ENCODE measurements around the gene TMEM50B.

The TMEM50B gene

GRCh38 chr21:33411949-33412430, 67.8 kb downstream of the TMEM50B start:
- DNase-seq (ENCODE audit: low read depth): no peak
- TF ChIP-seq CTCF (IDR thresholded peaks at IDR 0.05; ENCODE audit: insufficient read depth, low read depth, low read length, missing control alignments): no peak
- H3K4me3 ChIP-seq (ENCODE audit: low read depth, low read length): no peak overlapping the region

- TF ChIP-seq CTCF (IDR thresholded peaks at IDR 0.05; ENCODE audit: insufficient read depth, low read depth, low read length, missing control alignments): no peak
- peak overlapping the region; percentile 91 for H3K4me3 ChIP-seq (ENCODE audit: low read depth, low read length)
- DNase-seq (ENCODE audit: low read depth): no peak
Measured at GRCh38 chr21:33406493-33406892, 73.3 kb downstream of the TMEM50B start.

GRCh38 chr21:33403786-33404585, 75.8 kb downstream of the TMEM50B start:
- H3K4me3 ChIP-seq (ENCODE audit: low read depth, low read length): peak overlapping the region; percentile 91
- TF ChIP-seq CTCF (IDR thresholded peaks at IDR 0.05; ENCODE audit: insufficient read depth, low read depth, low read length, missing control alignments): no peak
- DNase-seq (ENCODE audit: low read depth): peak; percentile 74

GRCh38 chr21:33403128-33403785, 76.5 kb downstream of the TMEM50B start, which contains the start of gene IFNGR2:
TSS of gene IFNGR2 (plus strand) at chr21:33403413. CDS start at chr21:33403544, 131 bp downstream.
- DNase-seq (ENCODE audit: low read depth): peak; percentile 76
- H3K4me3 ChIP-seq (ENCODE audit: low read depth, low read length): peak within 1 kb of the TSS; percentile 91
- TF ChIP-seq CTCF (IDR thresholded peaks at IDR 0.05; ENCODE audit: insufficient read depth, low read depth, low read length, missing control alignments): no peak

GRCh38 chr21:33402001-33402979, 77.5 kb downstream of the TMEM50B start:
- H3K4me3 ChIP-seq (ENCODE audit: low read depth, low read length): peak overlapping the region; percentile 91
- DNase-seq (ENCODE audit: low read depth): peak; percentile 69
- TF ChIP-seq CTCF (IDR thresholded peaks at IDR 0.05; ENCODE audit: insufficient read depth, low read depth, low read length, missing control alignments): no peak

- DNase-seq (ENCODE audit: low read depth): no peak
- TF ChIP-seq CTCF (IDR thresholded peaks at IDR 0.05; ENCODE audit: insufficient read depth, low read depth, low read length, missing control alignments): no peak
- H3K4me3 ChIP-seq (ENCODE audit: low read depth, low read length): no peak overlapping the region
Measured at GRCh38 chr21:33401630-33401992, 78.2 kb downstream of the TMEM50B start.
